SKM-1 (cell line): ENCODE results near the gene RARS1.
"Not testable (repeated sequence)": the region's sequence is repeated elsewhere in the genome, so short reads cannot be mapped to it uniquely, and the experiment has no call there.

Source experiments
- DNase-seq: peaks from one replicate; lab custom pipeline; 2025; ENCODE audit not compliant: unreplicated experiment; lab: John Stamatoyannopoulos, UW

The RARS1 gene

GRCh38 chr5:168480601-168481000 is 5.7 kb upstream of the RARS1 start:
- DNase-seq = no peak

- no peak for DNase-seq
Measured at GRCh38 chr5:168481330-168481788, 4.9 kb upstream of the RARS1 start.

GRCh38 chr5:168482361-168482760 is 3.9 kb upstream of the RARS1 start:
- no peak for DNase-seq

- DNase-seq = no peak
Measured at GRCh38 chr5:168489059-168489458, 2.8 kb downstream of the RARS1 start.

GRCh38 chr5:168494057-168494555 is 7.8 kb downstream of the RARS1 start:
- DNase-seq = no peak

- DNase-seq = no peak
Measured at GRCh38 chr5:168502563-168503237, 16.4 kb downstream of the RARS1 start.

GRCh38 chr5:168513861-168514428 is 27.7 kb downstream of the RARS1 start:
- DNase-seq = no peak

- DNase-seq = no peak
Measured at GRCh38 chr5:168525856-168526255, 39.6 kb downstream of the RARS1 start.

- DNase-seq = no peak
Measured at GRCh38 chr5:168527756-168528295, 41.6 kb downstream of the RARS1 start.

GRCh38 chr5:168528521-168529373 is 42.5 kb downstream of the RARS1 start, which contains the start of gene FBLL1:
TSS of gene FBLL1 (plus strand) at chr5:168529305. CDS start at chr5:168529505, 200 bp downstream.
- DNase-seq = no peak

- no peak for DNase-seq
Measured at GRCh38 chr5:168529374-168530234, 43.3 kb downstream of the RARS1 start.

- DNase-seq = no peak
Measured at GRCh38 chr5:168530621-168531150, 44.4 kb downstream of the RARS1 start.

GRCh38 chr5:168531191-168531590 is 44.9 kb downstream of the RARS1 start:
- no peak for DNase-seq

- DNase-seq = no peak
Measured at GRCh38 chr5:168531987-168532864, 46.0 kb downstream of the RARS1 start.

GRCh38 chr5:168534351-168534750 is 48.1 kb downstream of the RARS1 start:
- DNase-seq = not testable (repeated sequence)

GRCh38 chr5:168537176-168537575 is 50.9 kb downstream of the RARS1 start:
- no peak for DNase-seq

- no peak for DNase-seq
Measured at GRCh38 chr5:168549554-168549953, 63.3 kb downstream of the RARS1 start.

GRCh38 chr5:168550656-168551055 is 64.4 kb downstream of the RARS1 start:
- DNase-seq = no peak

- no peak for DNase-seq
Measured at GRCh38 chr5:168552146-168552545, 65.9 kb downstream of the RARS1 start.
